ENCODE data around the gene CLCNKA.
A peak's percentile ranks its signal among the peaks of the same experiment; 100 is the strongest.

The CLCNKA gene

DNA sequence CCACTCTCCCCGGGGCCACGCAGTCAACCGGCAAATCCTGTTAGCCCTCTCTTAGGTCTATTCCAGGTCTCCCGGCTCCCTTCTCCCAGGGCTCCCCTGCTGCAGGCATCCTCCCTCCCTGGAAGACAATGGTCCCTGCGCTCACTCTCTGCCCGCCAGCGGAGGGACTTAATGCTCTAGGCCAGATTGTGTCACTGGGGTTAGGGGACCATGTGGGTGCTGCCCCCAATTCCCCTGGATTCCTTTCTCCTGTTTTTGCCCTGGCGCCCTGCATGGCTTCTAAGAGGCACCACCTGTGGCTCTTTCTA, 43.4 kb downstream of the CLCNKA start:
- Mint-ChIP-seq H3K4me1 (ENCODE audit: low read depth) (peaks cover 32% of the 10 kb centered on the region), H3K27ac (peak overlapping the region; percentile 26), H3K36me3 (ENCODE audit: low read depth) (no peaks in the 10 kb centered on the region), H3K4me3 (peak overlapping the region; percentile 75), H3K9me3 (no peaks in the 10 kb centered on the region), H3K27me3 (ENCODE audit: low read depth) (peaks cover 18% of the 10 kb centered on the region)

DNA sequence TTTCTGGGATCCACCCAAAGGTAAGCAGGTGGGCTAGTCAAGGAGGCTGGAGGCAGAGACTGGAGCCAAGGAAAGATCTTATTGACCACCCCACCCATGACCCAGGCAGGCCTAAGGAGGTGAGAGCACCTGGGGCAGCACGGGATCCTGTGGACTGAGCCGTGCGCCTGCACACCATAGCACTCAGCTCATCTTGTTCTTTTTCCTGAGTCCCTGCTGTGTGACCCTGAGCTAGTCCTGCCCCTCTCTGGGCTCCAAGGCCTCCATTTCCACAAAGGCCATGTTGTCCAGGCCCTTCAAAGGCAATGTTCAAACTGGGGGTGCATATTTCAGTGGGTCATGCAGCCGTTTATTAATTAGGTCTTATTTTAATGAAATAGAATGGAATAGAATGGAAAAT, 44.4 kb downstream of the CLCNKA start:
- Mint-ChIP-seq H3K27me3 (ENCODE audit: low read depth) (peaks cover 13% of the 10 kb centered on the region), H3K27ac (no peak overlapping the region), H3K4me1 (ENCODE audit: low read depth) (peaks cover 34% of the 10 kb centered on the region), H3K4me3 (no peak overlapping the region), H3K36me3 (ENCODE audit: low read depth) (no peaks in the 10 kb centered on the region), H3K9me3 (no peaks in the 10 kb centered on the region)

DNA sequence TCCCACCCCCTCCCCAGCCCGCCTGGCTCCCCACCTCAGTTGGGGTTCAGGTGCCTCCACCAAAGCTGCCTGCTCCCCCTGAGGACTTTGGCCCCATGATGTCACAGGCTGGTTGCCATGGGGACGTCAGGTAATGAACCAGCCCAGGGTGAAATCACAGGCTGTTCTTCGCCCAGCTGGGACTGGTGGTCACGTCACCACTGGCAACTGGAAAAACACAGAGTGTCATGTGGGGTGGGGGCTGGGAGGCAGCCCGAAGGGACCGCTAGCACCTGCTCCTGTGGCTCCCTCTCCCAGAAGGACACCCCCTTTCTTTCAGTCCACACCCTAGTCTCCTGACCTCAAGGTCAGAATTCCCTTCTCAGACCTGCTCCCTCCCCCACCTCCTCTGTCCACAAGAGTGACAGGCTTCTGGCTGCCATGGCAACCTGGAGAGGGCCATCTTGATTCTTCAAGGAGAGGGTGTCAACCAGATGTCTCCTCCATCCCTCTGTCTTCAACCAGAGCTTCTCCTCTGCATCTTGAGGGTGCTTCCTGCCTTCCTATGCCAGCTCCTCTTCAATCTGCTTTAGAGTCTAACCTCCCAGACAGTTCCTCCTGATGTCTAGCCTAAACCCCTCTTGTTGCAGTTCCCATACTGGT, 45.4 kb downstream of the CLCNKA start:
- peaks cover 36% of the 10 kb centered on the region for H3K4me1 Mint-ChIP-seq (ENCODE audit: low read depth)
- no peak overlapping the region for H3K27ac Mint-ChIP-seq

DNA sequence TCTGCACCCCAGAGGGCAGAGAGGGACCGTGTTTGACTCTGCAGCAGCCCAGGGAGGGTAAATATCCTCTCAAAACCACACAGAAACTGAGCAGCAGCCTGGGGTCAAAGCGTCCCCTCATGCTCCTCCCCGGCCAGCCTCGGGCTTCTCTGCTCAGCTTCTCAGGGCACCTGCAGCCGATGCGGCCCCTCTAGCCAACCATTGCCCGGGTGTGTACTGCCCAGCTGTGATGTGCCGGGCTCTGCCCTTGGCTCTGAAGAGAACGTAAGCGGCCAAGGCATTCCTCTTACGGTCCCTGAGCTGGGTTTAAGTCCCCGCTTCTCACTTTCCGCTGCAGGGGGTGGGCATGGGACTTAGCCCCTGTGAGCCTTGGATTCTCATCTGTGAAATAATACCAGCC, 46.1 kb downstream of the CLCNKA start:
- Mint-ChIP-seq H3K27ac (no peak overlapping the region), H3K9me3 (no peaks in the 10 kb centered on the region), H3K4me1 (ENCODE audit: low read depth) (peaks cover 36% of the 10 kb centered on the region), H3K36me3 (ENCODE audit: low read depth) (no peaks in the 10 kb centered on the region), H3K27me3 (ENCODE audit: low read depth) (peaks cover 27% of the 10 kb centered on the region), H3K4me3 (no peak overlapping the region)

More for the DNA sequence above, 45.4 kb downstream of the CLCNKA start:
- Mint-ChIP-seq H3K9me3 (no peaks in the 10 kb centered on the region), H3K4me3 (no peak overlapping the region), H3K36me3 (ENCODE audit: low read depth) (no peaks in the 10 kb centered on the region), H3K27me3 (ENCODE audit: low read depth) (peaks cover 21% of the 10 kb centered on the region)

DNA sequence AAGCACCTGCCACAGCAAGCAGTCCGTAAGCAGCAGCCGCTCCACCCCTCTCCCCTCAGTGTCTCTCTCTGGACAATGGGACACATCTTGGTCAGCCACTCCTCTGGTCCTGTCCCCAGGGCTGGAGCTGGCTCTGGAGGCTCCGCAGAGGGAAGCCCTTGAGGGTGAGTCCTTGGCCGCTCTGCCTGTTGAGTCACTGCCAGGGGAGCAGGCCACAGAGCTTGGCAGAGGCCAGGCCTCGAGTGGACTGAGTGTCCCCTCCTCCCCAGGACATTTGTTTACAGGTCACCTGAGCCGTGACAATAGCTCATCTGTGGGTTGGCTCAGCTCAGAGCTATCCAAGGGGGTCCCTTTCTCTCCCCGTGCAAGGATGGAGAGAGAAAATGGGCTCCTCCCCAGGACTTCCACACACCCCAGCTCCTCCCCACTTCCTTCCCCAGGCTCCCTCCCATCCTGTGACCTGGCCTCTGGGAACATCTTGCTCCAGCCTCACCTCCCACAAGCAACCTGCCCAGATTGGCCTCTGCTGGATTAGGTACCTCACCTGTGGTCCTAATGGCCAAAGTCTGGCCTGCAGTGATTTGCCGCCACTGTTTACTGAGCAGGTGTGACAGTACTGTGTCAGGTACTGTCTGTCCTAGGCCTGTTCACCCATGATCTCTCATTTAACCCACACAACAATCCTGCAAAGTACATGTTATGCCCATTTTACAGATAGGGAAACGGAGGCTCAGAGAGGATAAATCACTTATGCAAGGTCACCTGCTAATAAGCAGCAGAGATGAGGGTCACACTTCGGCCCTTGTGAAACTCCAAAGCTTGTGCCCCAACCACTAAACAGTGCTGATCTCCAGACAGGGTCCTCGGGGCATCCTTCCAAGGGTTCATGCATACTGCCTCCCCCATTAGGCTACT, 46.8 kb downstream of the CLCNKA start:
- Mint-ChIP-seq H3K4me1 (ENCODE audit: low read depth) (peaks cover 36% of the 10 kb centered on the region), H3K27me3 (ENCODE audit: low read depth) (peaks cover 27% of the 10 kb centered on the region), H3K4me3 (no peak overlapping the region), H3K36me3 (ENCODE audit: low read depth) (no peaks in the 10 kb centered on the region), H3K27ac (no peak overlapping the region), H3K9me3 (no peaks in the 10 kb centered on the region)

DNA sequence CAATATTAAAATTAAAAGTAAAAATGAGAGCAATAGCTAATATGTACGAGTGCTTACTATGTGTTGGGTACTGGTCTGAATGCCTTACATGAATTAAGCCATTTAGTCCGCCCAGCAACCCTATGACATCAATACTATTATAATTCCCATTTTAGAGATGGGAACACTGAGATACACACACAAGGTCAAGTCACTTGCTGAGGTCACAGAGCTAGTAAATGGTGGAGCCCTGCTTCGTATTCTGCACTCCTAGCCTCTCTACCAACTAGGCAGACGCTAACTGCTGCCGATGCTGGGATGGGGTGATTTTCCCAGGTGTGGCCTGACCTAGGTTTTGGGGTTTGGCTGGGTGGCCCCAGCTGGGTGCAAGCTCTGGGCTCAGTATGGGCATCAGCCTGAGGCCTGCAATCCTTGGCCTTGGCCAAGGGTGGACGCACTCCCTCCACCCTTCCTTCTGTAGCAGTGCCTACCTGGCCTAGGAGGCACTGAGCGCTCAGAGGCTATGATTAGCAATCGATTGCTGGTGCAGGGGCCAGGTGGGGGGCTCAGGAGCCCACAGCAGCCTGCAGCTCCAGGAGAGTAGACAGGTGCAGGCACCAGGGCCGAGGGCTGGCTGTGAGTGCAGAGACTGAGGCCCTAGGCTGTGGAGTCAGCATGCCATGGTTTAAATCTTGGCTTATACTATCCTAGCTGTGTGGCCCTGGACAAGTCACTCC, 49.0 kb downstream of the CLCNKA start:
- peaks cover 31% of the 10 kb centered on the region for H3K27me3 Mint-ChIP-seq (ENCODE audit: low read depth)
- no peaks in the 10 kb centered on the region for H3K9me3 Mint-ChIP-seq
- H3K4me1 Mint-ChIP-seq (ENCODE audit: low read depth) = peaks cover 20% of the 10 kb centered on the region
- H3K4me3 Mint-ChIP-seq = no peak overlapping the region
- H3K36me3 Mint-ChIP-seq (ENCODE audit: low read depth) = no peaks in the 10 kb centered on the region
- no peak overlapping the region for H3K27ac Mint-ChIP-seq

DNA sequence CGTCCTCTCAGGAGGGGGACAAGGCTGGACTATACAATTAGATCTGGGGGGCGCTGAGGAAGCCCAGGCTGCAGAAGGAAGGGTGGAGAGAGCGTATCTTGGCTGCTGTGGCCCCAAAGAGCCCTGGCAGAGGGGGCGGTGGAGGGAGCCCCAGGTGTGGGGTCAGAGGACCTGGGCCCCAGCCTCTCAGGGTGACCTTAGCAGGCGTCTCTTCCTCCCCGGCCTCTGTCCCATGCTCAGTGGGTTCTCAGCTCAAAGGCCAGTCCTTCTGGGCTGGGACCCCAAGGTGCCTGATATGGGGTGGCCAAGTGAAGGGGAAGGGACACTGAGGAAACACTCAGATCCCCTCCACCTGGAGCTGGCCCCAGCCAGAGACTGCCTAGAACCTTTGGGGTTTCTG, 49.8 kb downstream of the CLCNKA start:
- Mint-ChIP-seq H3K9me3 (no peaks in the 10 kb centered on the region), H3K4me3 (no peak overlapping the region)

DNA sequence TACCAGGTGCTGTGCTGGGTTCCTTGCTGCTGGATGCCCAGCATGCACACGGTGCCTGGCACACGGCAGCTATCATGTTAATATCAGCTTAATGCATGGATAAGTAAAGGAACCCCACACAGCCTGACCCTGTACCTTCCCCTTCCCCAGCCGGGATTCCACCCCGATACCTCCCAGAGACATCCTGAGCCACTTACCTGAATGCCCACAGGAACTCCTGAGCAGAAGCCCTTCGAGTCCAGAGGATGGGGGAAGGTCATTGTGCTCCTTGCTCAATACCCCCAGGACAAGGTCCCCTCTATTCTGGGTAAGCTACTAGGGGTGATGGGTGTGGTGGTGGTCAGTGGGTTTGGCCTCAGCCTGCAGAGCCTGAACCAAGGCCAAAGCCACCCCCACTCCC, 50.3 kb downstream of the CLCNKA start:
- H3K27me3 Mint-ChIP-seq (ENCODE audit: low read depth) = peaks cover 31% of the 10 kb centered on the region
- H3K4me1 Mint-ChIP-seq (ENCODE audit: low read depth) = peaks cover 20% of the 10 kb centered on the region
- H3K27ac Mint-ChIP-seq = no peak overlapping the region
- no peaks in the 10 kb centered on the region for H3K36me3 Mint-ChIP-seq (ENCODE audit: low read depth)
- no peak overlapping the region for H3K4me3 Mint-ChIP-seq
- H3K9me3 Mint-ChIP-seq = no peaks in the 10 kb centered on the region

More for the DNA sequence above, 49.8 kb downstream of the CLCNKA start:
- Mint-ChIP-seq H3K27ac (no peak overlapping the region), H3K36me3 (ENCODE audit: low read depth) (no peaks in the 10 kb centered on the region), H3K27me3 (ENCODE audit: low read depth) (peaks cover 31% of the 10 kb centered on the region), H3K4me1 (ENCODE audit: low read depth) (peaks cover 20% of the 10 kb centered on the region)

DNA sequence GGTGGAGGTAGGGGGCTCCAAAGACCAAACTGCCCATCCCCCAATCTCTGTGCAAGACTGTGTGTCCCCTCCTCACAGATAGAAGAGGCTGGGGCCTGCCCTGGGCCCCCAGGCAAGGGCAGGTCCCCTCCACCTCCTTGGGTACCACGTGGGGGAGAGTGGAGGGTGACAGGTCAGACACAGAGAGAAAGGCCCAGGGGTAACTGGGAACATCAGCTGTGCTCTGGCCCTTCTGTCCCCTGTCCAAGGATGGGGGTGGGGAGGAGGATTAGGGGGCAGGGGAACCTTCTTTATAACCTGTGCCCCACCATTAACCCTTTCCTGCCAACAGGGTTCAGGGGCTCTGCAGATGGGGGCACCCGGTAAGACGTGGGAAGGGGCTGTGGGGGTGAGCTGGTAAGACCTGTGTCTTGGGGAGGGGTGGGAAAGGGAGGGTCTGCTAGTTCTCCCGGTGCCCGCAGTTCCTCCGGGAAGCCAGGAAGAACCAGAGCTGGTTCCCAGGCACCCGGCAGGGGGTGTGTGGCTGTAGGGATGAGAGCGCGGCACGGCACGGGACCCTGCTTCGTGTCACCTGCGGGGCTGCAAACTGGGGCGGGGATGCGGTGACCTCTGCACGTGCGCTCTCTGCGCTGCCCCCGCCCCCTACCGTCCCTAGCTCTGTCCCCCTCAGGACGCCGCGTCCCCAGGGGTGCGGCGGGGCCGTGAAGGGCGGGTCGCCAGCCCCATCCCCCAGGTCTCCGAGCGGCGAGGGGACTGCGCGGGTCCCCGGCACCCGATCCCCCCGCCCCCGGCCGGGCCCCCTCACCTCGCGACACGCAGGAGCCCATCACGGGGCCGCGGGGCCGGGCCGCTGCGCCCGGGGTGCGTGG, 51.0 kb downstream of the CLCNKA start:
- Mint-ChIP-seq H3K4me3 (no peak overlapping the region), H3K9me3 (no peaks in the 10 kb centered on the region), H3K27ac (no peak overlapping the region), H3K4me1 (ENCODE audit: low read depth) (peaks cover 17% of the 10 kb centered on the region), H3K27me3 (ENCODE audit: low read depth) (peaks cover 26% of the 10 kb centered on the region), H3K36me3 (ENCODE audit: low read depth) (no peaks in the 10 kb centered on the region)

DNA sequence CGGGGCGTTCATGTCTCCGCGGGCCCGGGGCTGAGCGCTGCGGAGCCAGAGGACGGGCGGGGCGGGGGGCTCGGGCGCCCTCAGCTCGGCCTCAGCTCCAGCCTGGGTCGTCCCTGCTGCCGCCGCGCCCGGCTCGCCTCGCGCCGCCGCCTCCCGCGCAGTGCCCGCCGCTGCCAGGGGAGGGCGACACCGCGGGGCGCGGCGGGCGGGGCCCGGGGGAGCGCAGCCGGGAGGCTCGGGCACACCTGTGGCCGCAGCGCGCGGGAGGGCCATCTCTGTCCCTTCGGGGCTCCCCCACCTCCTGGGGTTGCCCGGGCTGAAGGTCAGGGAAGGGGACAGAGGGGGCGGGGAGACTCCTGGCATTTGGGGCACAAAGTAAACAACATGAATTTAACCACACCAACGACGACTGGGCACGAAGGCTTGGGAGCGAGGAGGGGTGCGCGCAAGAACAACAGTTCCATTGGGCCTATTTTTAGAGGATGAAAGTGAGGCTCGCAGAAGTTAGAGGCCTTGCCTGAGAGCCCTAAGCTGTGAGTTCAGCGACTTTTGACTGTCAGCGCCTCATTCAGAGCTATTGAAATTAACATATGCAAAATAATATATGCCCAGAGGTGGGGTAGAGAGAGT, 51.8 kb downstream of the CLCNKA start, which contains the start of gene FAM131C:
Gene FAM131C (minus strand): TSS at position 162 of the 630 bp plus-strand sequence. CDS start 209 bp downstream, outside the sequence.
- H3K27ac Mint-ChIP-seq = peak within 1 kb of the TSS; percentile 37
- H3K4me1 Mint-ChIP-seq (ENCODE audit: low read depth) = peaks cover 17% of the 10 kb centered on the region
- no peaks in the 10 kb centered on the region for H3K36me3 Mint-ChIP-seq (ENCODE audit: low read depth)
- peak within 1 kb of the TSS; percentile 56 for H3K4me3 Mint-ChIP-seq
- H3K9me3 Mint-ChIP-seq = no peaks in the 10 kb centered on the region
- H3K27me3 Mint-ChIP-seq (ENCODE audit: low read depth) = peaks cover 26% of the 10 kb centered on the region

DNA sequence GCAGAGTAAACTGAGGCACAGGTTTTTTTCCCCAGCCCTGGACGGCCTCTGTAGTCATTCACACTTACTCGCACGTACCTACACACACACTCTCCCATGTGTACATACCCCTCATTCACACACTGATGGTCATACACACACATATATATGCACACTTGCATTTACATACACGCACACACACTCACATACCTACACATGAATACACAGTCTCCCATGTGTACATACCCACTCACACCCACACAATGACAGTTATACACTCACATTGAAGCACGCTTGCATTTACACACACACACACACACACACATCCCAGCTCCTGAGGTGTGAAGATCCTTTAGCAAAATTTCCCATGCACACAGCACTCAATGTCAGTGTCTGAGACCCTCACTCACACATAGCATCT, 52.4 kb downstream of the CLCNKA start:
- peaks cover 18% of the 10 kb centered on the region for H3K4me1 Mint-ChIP-seq (ENCODE audit: low read depth)
- no peaks in the 10 kb centered on the region for H3K36me3 Mint-ChIP-seq (ENCODE audit: low read depth)
- no peak overlapping the region for H3K27ac Mint-ChIP-seq
- H3K4me3 Mint-ChIP-seq = peak overlapping the region; percentile 17
- peaks cover 26% of the 10 kb centered on the region for H3K27me3 Mint-ChIP-seq (ENCODE audit: low read depth)
- no peaks in the 10 kb centered on the region for H3K9me3 Mint-ChIP-seq

DNA sequence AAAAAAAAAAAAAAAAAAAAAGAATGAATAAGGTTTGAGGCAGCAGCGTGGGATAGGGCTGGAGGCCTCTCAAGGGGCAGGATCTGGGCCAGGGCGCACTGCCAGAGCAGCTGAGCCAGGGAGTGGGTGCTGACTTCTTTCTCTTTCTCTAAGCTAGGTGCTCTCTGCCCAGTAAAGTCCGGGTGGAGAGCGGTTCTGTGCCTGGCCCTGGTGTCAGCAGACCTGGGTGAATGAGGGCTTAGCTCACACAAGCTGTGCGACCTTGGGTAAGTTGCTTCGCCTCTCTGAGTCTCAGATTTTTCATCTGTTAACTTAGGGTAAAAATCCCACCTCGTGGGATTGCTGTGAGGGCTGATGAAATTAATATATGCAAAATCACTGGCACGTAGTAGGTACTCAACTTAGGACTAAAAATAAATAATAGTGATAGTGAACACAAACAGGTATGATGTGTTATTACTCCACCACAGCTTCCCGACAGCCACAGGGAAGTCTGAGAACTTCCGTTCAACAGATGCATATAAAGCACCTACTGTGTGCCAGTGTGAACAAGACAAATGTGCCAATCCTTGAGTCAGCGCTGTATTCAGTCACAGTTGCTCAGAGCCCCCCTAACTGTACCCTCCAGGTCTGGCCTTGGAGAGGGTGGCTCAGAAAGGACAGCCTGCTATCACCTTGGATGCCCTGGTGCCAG, 53.6 kb downstream of the CLCNKA start:
- Mint-ChIP-seq H3K9me3 (no peaks in the 10 kb centered on the region), H3K36me3 (ENCODE audit: low read depth) (no peaks in the 10 kb centered on the region), H3K27me3 (ENCODE audit: low read depth) (peaks cover 26% of the 10 kb centered on the region), H3K4me1 (ENCODE audit: low read depth) (peaks cover 11% of the 10 kb centered on the region), H3K4me3 (no peak overlapping the region), H3K27ac (no peak overlapping the region)

All from T-helper 1 cell treated with Interleukin-12 subunit alpha and Interleukin-12 subunit beta and Interleukin-4 antibody, amounts not matched to agents 30 μg/mL and 1 μg/mL, for 36 hours (primary cell).